ENCODE data around the gene IGF2BP1. TPM values are rescaled to one million over a fixed set of nuclear protein-coding genes. Genes with fewer than 3 reads are reported as not detected.
"Not testable (repeated sequence)": the region's sequence is repeated elsewhere in the genome, so short reads cannot be mapped to it uniquely, and the experiment has no call there.

Gene IGF2BP1
- polyA plus RNA-seq, 4 donors, result 0.30 to 34.0 (median 0.45) TPM; not detected in 1

DNA sequence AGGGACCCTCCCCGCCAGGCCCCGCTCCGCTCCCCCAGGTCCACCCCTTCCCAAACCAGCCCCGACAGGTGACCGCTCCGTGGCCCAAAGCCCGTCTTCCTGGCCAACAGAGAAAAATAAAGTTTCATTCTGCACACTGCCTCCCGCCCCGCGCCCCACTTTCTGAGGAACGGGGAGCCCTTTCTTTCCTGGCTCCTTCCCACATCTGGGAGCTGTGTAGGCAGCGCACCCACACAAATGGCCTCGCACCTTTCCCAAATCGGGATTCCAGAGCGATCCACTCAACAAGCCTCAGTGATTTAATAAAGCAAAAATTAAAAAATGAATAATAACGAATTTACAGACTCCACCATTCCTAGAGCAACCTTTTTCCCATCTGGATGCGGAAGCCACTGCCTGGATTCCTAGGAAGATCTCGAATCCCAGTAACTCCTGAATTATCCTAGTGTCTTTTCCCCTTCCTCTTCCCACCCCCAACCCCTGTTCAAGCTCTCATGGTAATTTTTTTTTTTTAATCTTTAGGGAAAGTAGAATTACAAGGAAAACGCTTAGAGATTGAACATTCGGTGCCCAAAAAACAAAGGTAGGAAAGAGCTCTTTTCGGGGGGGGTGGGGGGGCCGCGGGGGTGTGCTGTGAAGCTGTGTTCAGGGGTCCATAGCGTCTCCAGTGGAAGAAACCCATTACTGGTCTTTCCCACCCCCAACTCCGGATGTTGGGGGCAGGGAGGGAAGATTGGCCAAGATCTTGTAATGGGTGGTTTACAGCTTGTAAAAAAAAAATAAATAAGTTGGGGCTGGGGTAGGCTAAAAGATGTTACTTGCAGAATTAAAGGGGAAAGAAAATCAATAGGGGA lies 1.6 kb downstream of the IGF2BP1 start:
- H3K27me3 ChIP-seq (ENCODE audit: control insufficient read depth in 3 of 3, insufficient read depth in 3 of 3, low read length in 3 of 3), result peaks cover 8 to 48% (median 25%) of the 10 kb centered on the region in 3 donors
- no peaks in the 10 kb centered on the region for H3K9me3 ChIP-seq (ENCODE audit: control insufficient read depth in 2 of 2, insufficient read depth in 1 of 2, low read depth in 1 of 2, low read length in 1 of 2)
- peak overlapping the region in 1 of 3 donors; percentile 69 for H3K4me3 ChIP-seq (ENCODE audit: low read depth in 1 of 3, low read length in 3 of 3)
- H3K4me1 ChIP-seq (ENCODE audit: control insufficient read depth in 3 of 3, insufficient read depth in 2 of 3, low read depth in 1 of 3, low read length in 2 of 3), result peaks cover 0 to 11% (median 5%) of the 10 kb centered on the region in 3 donors
- H3K27ac ChIP-seq (ENCODE audit: low read depth in 1 of 3, low read length in 2 of 3), result peak overlapping the region in 1 of 3 donors; percentile 96
- FAIRE-seq (no peak), DNase-seq (peak in 1 of 2 donors; percentile 62)
- no peaks in the 10 kb centered on the region for H3K36me3 ChIP-seq (ENCODE audit: control insufficient read depth in 3 of 3, insufficient read depth in 2 of 3, low read depth in 1 of 3, low read length in 3 of 3)
- 7 to 12% (median 11%) methylated on average over 19 to 25 of the region's 25 CpGs for WGBS, 3 donors

GRCh38 chr17:49000943-49001342 lies 3.8 kb downstream of the IGF2BP1 start:
- WGBS, 3 donors, result 38 to 76% (median 61%) methylated on average over 1 of the region's 1 CpG
- Histone ChIP-seq H3K36me3 (ENCODE audit: control insufficient read depth in 3 of 3, insufficient read depth in 2 of 3, low read depth in 1 of 3, low read length in 3 of 3) (peaks cover 0 to 7% (median 0%) of the 10 kb centered on the region in 3 donors), H3K4me1 (ENCODE audit: control insufficient read depth in 3 of 3, insufficient read depth in 2 of 3, low read depth in 1 of 3, low read length in 2 of 3) (peaks cover 0 to 23% (median 5%) of the 10 kb centered on the region in 3 donors), H3K4me3 (ENCODE audit: low read depth in 1 of 3, low read length in 3 of 3) (peak overlapping the region in 1 of 3 donors; percentile 69), H3K9me3 (ENCODE audit: control insufficient read depth in 2 of 2, insufficient read depth in 1 of 2, low read depth in 1 of 2, low read length in 1 of 2) (no peaks in the 10 kb centered on the region), H3K27me3 (ENCODE audit: control insufficient read depth in 3 of 3, insufficient read depth in 3 of 3, low read length in 3 of 3) (peaks cover 7 to 51% (median 11%) of the 10 kb centered on the region in 3 donors), H3K27ac (ENCODE audit: low read depth in 1 of 3, low read length in 2 of 3) (peak overlapping the region in 1 of 3 donors; percentile 96)
- no peak for FAIRE-seq
- DNase-seq, result no peak

GRCh38 chr17:49001671-49002070 lies 4.5 kb downstream of the IGF2BP1 start:
- Histone ChIP-seq H3K4me3 (ENCODE audit: low read depth in 1 of 3, low read length in 3 of 3) (no peak overlapping the region), H3K9me3 (ENCODE audit: control insufficient read depth in 2 of 2, insufficient read depth in 1 of 2, low read depth in 1 of 2, low read length in 1 of 2) (no peaks in the 10 kb centered on the region), H3K4me1 (ENCODE audit: control insufficient read depth in 3 of 3, insufficient read depth in 2 of 3, low read depth in 1 of 3, low read length in 2 of 3) (peaks cover 0 to 24% (median 3%) of the 10 kb centered on the region in 3 donors), H3K27ac (ENCODE audit: low read depth in 1 of 3, low read length in 2 of 3) (peak overlapping the region in 1 of 3 donors; percentile 29), H3K27me3 (ENCODE audit: control insufficient read depth in 3 of 3, insufficient read depth in 3 of 3, low read length in 3 of 3) (peaks cover 0 to 47% (median 11%) of the 10 kb centered on the region in 3 donors), H3K36me3 (ENCODE audit: control insufficient read depth in 3 of 3, insufficient read depth in 2 of 3, low read depth in 1 of 3, low read length in 3 of 3) (peaks cover 0 to 7% (median 0%) of the 10 kb centered on the region in 3 donors)
- DNase-seq, result no peak
- no peak for FAIRE-seq

DNA sequence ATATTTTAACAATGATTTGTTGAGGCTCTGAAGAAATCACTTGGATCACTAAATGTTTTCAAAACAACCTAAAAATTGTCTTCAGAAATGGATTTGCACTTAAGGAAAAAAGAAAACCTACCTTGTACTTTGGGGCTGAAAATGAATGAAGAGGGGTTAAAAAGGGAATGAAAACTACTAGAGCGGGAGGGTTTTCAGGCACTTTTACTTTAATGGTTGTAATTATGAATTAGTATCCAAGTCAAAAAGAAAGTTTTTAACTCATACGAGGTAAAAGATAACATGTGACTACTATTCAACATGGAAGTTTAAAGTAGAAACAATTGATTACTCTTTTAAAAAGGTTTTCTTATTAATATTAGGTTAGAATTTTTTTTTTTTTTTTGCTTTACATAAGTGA lies 5.1 kb downstream of the IGF2BP1 start:
- no peak overlapping the region for H3K4me3 ChIP-seq (ENCODE audit: low read depth in 1 of 3, low read length in 3 of 3)
- H3K9me3 ChIP-seq (ENCODE audit: control insufficient read depth in 2 of 2, insufficient read depth in 1 of 2, low read depth in 1 of 2, low read length in 1 of 2), result no peaks in the 10 kb centered on the region
- peaks cover 0 to 9% (median 0%) of the 10 kb centered on the region in 3 donors for H3K36me3 ChIP-seq (ENCODE audit: control insufficient read depth in 3 of 3, insufficient read depth in 2 of 3, low read depth in 1 of 3, low read length in 3 of 3)
- H3K4me1 ChIP-seq (ENCODE audit: control insufficient read depth in 3 of 3, insufficient read depth in 2 of 3, low read depth in 1 of 3, low read length in 2 of 3), result peaks cover 0 to 28% (median 3%) of the 10 kb centered on the region in 3 donors
- no peak overlapping the region for H3K27ac ChIP-seq (ENCODE audit: low read depth in 1 of 3, low read length in 2 of 3)
- no peak for DNase-seq
- peaks cover 0 to 49% (median 8%) of the 10 kb centered on the region in 3 donors for H3K27me3 ChIP-seq (ENCODE audit: control insufficient read depth in 3 of 3, insufficient read depth in 3 of 3, low read length in 3 of 3)
- WGBS, 3 donors, result 55 to 81% (median 62%) methylated on average over 2 of the region's 2 CpGs
- no peak for FAIRE-seq

- no peak for FAIRE-seq
- Histone ChIP-seq H3K4me3 (ENCODE audit: low read depth in 1 of 3, low read length in 3 of 3) (no peak overlapping the region), H3K27ac (ENCODE audit: low read depth in 1 of 3, low read length in 2 of 3) (no peak overlapping the region), H3K27me3 (ENCODE audit: control insufficient read depth in 3 of 3, insufficient read depth in 3 of 3, low read length in 3 of 3) (peaks cover 0 to 47% (median 8%) of the 10 kb centered on the region in 3 donors), H3K4me1 (ENCODE audit: control insufficient read depth in 3 of 3, insufficient read depth in 2 of 3, low read depth in 1 of 3, low read length in 2 of 3) (peaks cover 0 to 28% (median 2%) of the 10 kb centered on the region in 3 donors), H3K36me3 (ENCODE audit: control insufficient read depth in 3 of 3, insufficient read depth in 2 of 3, low read depth in 1 of 3, low read length in 3 of 3) (peaks cover 0 to 9% (median 0%) of the 10 kb centered on the region in 3 donors), H3K9me3 (ENCODE audit: control insufficient read depth in 2 of 2, insufficient read depth in 1 of 2, low read depth in 1 of 2, low read length in 1 of 2) (no peaks in the 10 kb centered on the region)
- DNase-seq, result no peak
Observed at GRCh38 chr17:49002766-49003165, 5.6 kb downstream of the IGF2BP1 start.

DNA sequence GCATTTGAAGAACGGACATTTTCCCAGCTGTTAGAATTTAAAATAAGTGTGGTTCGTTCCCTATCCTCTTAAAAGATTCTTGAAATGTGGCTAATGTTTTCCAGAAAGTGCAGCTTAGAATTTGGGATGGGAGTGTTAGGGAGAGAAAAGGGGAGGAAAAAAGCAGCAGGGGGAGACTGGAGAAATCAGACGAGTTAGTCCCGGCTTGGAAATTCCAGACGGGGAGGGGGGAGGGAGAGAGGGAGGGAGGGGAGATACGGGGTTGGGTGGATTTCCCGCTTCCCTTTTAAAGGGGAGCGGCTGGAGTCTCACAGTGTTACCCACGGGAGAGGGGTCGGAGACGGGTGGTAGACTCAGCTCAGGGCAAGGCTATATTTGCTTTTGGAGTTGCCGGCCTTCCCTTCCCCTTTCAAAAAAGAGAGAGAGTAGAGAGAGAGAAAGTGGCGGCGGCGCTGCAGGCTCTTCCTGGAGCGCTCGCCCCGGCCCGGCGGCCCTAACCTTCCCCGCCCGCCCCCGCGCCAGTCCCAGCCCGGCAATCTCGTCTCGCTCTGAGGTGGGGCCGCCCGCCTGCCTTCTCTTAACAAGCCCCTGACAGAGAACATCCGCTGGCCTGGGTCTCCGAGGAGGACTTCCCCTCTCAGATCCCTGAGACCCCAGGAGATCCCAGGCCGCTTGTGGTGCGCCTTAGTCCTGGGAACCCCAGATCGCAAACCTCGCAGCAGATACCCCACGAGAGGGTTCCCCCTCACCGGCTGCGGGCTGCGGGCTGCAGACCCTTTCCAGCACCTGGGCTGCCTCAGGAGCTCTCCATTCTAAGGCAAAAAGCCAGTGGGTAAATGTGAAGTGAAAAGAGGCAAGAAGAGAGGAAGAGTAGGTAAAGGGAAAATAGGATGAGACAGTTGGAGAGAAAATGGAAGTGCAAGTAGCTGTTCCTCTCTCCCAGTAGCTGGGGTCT lies 6.6 kb downstream of the IGF2BP1 start:
- H3K9me3 ChIP-seq (ENCODE audit: control insufficient read depth in 2 of 2, insufficient read depth in 1 of 2, low read depth in 1 of 2, low read length in 1 of 2), result no peaks in the 10 kb centered on the region
- peak overlapping the region in 1 of 3 donors; percentile 53 for H3K4me3 ChIP-seq (ENCODE audit: low read depth in 1 of 3, low read length in 3 of 3)
- peaks cover 0 to 32% (median 0%) of the 10 kb centered on the region in 3 donors for H3K4me1 ChIP-seq (ENCODE audit: control insufficient read depth in 3 of 3, insufficient read depth in 2 of 3, low read depth in 1 of 3, low read length in 2 of 3)
- peaks cover 0 to 9% (median 0%) of the 10 kb centered on the region in 3 donors for H3K36me3 ChIP-seq (ENCODE audit: control insufficient read depth in 3 of 3, insufficient read depth in 2 of 3, low read depth in 1 of 3, low read length in 3 of 3)
- FAIRE-seq, result no peak
- 4 to 14% (median 10%) methylated on average over 31 to 39 of the region's 39 CpGs for WGBS, 3 donors
- peaks cover 0 to 36% (median 2%) of the 10 kb centered on the region in 3 donors for H3K27me3 ChIP-seq (ENCODE audit: control insufficient read depth in 3 of 3, insufficient read depth in 3 of 3, low read length in 3 of 3)
- DNase-seq, result peak in 1 of 2 donors; percentile 72
- H3K27ac ChIP-seq (ENCODE audit: low read depth in 1 of 3, low read length in 2 of 3), result peak overlapping the region in 1 of 3 donors; percentile 69

- Histone ChIP-seq H3K4me3 (ENCODE audit: low read depth in 1 of 3, low read length in 3 of 3) (no peak overlapping the region), H3K9me3 (ENCODE audit: control insufficient read depth in 2 of 2, insufficient read depth in 1 of 2, low read depth in 1 of 2, low read length in 1 of 2) (no peaks in the 10 kb centered on the region), H3K36me3 (ENCODE audit: control insufficient read depth in 3 of 3, insufficient read depth in 2 of 3, low read depth in 1 of 3, low read length in 3 of 3) (peaks cover 0 to 9% (median 0%) of the 10 kb centered on the region in 3 donors), H3K4me1 (ENCODE audit: control insufficient read depth in 3 of 3, insufficient read depth in 2 of 3, low read depth in 1 of 3, low read length in 2 of 3) (peaks cover 0 to 32% (median 0%) of the 10 kb centered on the region in 3 donors), H3K27ac (ENCODE audit: low read depth in 1 of 3, low read length in 2 of 3) (no peak overlapping the region), H3K27me3 (ENCODE audit: control insufficient read depth in 3 of 3, insufficient read depth in 3 of 3, low read length in 3 of 3) (peaks cover 0 to 29% (median 2%) of the 10 kb centered on the region in 3 donors)
- no peak for FAIRE-seq
- DNase-seq, result no peak
- WGBS, 3 donors, result 59 to 79% (median 61%) methylated on average over 2 of the region's 2 CpGs
Observed at GRCh38 chr17:49005140-49005539, 8.0 kb downstream of the IGF2BP1 start.

- not testable (repeated sequence) for H3K36me3 ChIP-seq (ENCODE audit: control insufficient read depth in 3 of 3, insufficient read depth in 2 of 3, low read depth in 1 of 3, low read length in 3 of 3); FAIRE-seq; H3K27ac ChIP-seq (ENCODE audit: low read depth in 1 of 3, low read length in 2 of 3); DNase-seq; H3K4me3 ChIP-seq (ENCODE audit: low read depth in 1 of 3, low read length in 3 of 3); H3K9me3 ChIP-seq (ENCODE audit: control insufficient read depth in 2 of 2, insufficient read depth in 1 of 2, low read depth in 1 of 2, low read length in 1 of 2)
- peaks cover 0 to 54% (median 0%) of the 10 kb centered on the region in 3 donors for H3K4me1 ChIP-seq (ENCODE audit: control insufficient read depth in 3 of 3, insufficient read depth in 2 of 3, low read depth in 1 of 3, low read length in 2 of 3)
- WGBS, 3 donors, result 94 to 96% (median 96%) methylated on average over 5 of the region's 5 CpGs
- peaks cover 0 to 36% (median 2%) of the 10 kb centered on the region in 3 donors for H3K27me3 ChIP-seq (ENCODE audit: control insufficient read depth in 3 of 3, insufficient read depth in 3 of 3, low read length in 3 of 3)
Observed at GRCh38 chr17:49008908-49009307, 11.7 kb downstream of the IGF2BP1 start.

All from small intestine (tissue), 7 donors.